Left lobe of liver (tissue), 2 donors: ENCODE results near the gene RPLP1. TPM values are rescaled to one million over a fixed set of nuclear protein-coding genes. Genes with fewer than 3 reads are reported as not detected.
A peak's percentile ranks its signal among the peaks of the same experiment; 100 is the strongest.

Experiments
- ATAC-seq: fragments of 200-7000 bp; cut with Tn5 transposase; one replicate; pipeline ENCODE4 v1.9.1; 2020; ENCODE audit warnings: mild to moderate bottlenecking, moderate library complexity
- DNase-seq: peaks from one replicate; pipeline ENCODE4 v3.0.0-alpha.2; 2020; ENCODE audit warnings: low spot score
- total RNA-seq: library from RNA; stranded (reverse); gene quantifications from one replicate; pipeline ENCODE4 v1.2.1, GENCODE V29; 2021
- donor health status: DM: no; HTN: no; CAD: no; lungs with moderate emphysema.
- donor health status: DM: no; HTN: yes; CAD: no.

The RPLP1 gene
- total RNA-seq, 1 donor from 2014 or later = 577 TPM

DNA sequence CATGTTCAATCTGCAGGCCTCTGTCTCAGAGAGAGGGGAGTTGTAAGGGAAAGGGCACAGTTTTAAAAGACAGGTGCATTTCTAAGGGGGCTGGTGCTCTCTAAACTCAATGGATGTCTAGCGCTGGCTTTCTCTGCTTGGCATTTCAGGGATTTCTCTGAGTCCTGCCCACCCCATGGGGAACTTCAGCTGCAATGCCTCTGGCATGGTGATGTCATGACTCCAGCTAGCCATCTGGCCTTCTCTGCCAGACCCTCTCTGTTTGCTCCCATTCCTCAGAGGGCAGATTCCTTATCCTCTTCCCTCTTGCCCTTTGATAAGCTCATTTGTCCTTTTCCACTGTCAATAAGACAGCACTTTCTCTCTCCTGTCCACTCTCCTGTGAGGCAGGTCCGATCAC, 40.8 kb downstream of the RPLP1 start:
- DNase-seq = peak; percentile 16
- ATAC-seq = no peak

DNA sequence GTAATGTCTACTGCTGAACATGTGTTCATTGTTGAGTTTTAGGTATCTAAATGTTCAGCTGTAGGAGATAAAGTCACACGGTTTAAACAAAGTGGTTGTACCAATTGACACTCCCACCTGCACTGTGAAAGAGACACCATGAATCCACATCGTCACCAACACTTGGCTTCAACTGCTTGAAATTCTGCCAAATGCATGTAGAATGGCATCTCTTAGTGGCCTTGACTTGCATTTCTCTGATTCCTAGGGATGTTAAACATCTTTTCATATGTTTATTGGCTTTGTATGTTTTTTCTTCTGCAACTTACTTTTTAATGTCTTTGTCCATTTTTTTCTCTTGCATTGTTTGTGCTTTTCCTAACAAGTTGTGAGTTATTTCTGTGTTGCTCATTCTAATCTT, 43.4 kb downstream of the RPLP1 start:
- ATAC-seq = no peak
- DNase-seq = no peak

DNA sequence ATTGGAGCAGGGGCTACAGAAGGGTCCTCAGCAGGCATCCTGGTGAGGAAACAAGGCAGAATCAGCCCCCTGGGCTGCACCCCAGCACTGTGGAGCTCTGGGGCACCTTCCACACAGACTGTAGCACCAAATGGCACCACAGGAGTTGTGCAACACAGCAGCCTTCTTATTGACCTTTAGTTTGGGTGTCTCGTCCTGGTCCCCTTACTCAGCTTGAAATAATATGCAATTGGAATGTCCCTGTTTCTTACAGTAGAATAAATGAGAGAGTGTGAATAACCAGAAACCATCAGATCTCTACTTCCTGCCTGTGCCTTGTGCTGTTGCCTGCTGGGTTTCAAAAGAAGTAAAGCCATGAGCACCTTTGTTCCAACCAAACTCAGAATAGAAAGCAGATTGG, 44.5 kb downstream of the RPLP1 start:
- ATAC-seq = no peak
- no peak for DNase-seq

DNA sequence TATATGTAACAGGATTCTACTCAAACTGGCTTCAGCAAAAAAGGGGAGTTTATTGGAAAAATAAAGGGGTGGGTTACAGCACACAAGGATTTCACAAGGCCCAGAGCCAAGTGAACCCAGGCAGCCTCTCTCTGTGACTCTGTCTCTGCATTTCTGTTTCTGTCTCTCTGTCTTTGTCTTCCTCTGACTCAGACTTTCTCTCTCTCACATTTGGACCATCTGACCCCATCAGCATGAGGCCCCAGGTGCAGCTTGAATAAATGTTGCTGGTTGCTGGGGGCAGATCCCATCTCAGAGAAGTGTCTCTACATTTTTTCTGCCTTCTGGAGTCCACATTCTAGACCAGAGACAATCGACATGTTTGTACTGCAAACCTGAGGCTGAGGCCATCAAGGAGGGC, 45.0 kb downstream of the RPLP1 start:
- DNase-seq (no peak), ATAC-seq (no peak)

DNA sequence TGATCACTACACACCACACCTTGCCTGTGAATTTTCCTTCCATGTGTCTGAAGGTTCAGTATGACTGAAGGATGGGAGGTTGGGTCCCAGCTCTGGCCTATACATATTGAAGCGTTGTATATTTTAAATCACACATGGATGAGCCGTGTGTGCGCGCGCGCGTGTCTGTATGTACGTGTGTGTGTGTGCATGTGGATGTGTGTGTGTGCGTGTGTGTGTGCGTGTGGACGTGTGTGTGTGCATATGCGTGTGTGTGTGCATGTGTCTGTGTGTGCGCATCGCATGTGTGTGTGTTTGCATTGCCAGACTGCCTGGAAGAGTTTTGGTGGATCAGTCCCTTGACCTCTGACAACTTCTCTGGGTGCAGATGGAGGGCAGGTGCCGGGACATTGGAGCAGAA, 45.7 kb downstream of the RPLP1 start:
- no peak for DNase-seq
- ATAC-seq = no peak

DNA sequence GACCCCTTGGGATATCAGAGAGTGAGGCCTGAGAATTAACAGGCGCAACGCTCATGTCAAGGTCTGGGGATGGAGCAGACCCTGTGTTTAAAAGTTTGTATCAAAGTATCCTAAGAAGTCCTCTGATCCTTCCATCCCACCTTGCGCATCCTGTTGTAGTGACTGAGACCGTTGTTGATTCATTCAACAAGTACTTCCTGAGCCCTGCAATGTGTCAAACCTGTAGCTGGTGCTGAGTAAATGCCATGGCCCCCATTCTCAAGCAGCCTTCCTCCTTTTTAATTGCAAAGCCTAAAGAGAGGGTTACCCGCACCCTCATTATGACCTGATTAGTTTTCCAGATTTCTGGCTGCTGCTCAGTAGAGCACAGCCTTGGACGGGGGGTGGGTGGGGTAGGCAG, 46.4 kb downstream of the RPLP1 start:
- ATAC-seq = no peak
- DNase-seq = no peak

DNA sequence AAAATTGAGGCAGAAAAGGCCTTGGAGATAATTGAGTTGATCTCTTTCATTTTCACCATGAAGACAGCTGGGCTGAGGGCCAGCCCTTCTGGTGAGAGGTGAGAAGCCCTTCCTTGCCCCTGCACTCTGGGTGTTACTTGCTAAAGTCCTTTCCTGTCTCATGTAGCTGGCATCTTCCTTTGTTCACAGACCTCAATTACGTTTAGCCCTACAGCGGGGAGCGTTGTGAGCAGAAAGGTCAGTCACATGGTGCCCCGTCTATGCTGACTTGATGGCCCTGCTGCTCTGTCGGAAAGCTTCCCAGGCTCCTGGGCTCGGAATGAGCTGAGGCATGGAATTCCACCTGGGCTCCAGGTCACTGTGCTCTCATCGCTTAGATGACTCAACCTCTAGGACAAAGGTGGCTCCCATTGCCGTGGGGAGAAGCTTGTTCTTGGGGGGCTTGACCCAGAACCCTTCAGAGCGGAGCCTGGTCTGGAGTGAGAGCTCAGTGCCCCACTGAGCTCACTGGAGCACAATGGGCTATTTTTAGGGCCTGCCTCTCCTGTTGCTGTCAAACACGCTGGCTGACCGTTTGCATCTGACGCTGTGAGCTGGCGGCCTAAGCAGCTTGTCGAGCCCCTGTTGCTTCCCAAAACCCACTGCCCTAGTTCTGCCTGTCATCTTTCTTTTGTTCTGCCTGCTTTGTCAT, 47.0 kb downstream of the RPLP1 start:
- DNase-seq (no peak), ATAC-seq (no peak)

DNA sequence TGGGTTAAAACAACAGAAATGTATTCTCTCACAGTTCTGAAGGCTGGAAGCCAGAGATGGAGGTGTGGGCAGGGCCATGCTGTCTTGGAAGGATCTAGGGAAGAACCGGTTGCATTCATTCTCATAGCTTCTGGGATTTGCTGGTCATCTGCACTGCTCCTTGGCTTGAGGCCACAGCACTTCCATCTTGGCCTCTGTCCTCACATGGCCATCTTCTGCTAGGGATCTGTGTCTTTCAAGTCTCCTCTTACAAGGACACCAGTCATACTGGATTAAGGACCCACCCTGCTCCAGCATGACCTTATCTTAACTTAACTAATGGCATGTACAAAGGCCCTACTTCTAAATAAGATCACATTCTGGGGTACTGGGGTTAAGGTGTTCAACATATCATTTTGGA, 47.7 kb downstream of the RPLP1 start:
- DNase-seq (no peak), ATAC-seq (no peak)

DNA sequence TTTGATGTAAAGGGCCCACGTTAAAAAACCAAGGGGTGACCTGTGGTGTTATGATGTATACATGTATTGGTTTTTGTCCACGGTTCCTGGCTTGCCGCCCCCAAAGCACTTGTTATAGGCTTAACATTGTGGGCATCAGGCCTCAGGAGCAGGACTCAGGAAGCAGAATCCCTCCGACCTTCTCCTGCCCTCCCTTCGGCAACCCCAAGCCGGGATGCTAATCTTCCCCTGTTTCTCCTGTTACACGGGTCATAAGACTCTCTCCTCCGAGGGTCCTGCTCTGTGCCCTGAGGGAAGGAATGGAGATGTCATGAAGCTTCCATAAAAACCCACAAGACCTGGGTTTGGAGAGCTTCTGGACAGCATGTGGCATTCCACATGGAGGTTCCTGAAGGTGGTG, 48.8 kb downstream of the RPLP1 start:
- DNase-seq (no peak), ATAC-seq (no peak)

DNA sequence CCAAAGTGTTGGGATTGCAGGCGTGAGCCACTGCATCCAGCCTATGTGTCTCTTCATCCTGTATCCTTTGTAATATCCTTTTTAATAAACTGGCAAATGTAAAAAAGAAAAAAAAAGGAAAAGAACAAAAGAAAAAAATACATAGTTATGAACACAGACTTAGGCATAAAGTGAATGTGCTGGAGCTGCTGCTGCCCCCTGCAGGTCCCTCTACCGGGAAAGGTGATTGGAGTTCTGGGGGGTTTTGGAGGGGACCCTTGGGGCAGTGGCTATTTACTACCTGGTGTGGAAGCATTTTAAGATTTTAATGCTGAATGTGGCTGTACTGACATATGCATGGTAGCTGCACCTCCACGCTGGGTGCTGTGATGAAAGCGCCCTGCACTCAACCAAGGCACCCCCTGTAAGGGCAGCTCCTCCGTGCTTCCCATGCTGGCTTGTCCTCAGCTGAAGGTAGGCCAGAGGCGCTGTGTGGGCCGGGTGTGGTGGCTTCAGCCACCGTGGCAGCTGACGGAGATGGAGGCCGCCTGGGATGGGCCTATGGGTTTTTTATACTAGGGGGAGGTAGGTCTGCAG, 49.9 kb downstream of the RPLP1 start:
- ATAC-seq (no peak), DNase-seq (no peak)

DNA sequence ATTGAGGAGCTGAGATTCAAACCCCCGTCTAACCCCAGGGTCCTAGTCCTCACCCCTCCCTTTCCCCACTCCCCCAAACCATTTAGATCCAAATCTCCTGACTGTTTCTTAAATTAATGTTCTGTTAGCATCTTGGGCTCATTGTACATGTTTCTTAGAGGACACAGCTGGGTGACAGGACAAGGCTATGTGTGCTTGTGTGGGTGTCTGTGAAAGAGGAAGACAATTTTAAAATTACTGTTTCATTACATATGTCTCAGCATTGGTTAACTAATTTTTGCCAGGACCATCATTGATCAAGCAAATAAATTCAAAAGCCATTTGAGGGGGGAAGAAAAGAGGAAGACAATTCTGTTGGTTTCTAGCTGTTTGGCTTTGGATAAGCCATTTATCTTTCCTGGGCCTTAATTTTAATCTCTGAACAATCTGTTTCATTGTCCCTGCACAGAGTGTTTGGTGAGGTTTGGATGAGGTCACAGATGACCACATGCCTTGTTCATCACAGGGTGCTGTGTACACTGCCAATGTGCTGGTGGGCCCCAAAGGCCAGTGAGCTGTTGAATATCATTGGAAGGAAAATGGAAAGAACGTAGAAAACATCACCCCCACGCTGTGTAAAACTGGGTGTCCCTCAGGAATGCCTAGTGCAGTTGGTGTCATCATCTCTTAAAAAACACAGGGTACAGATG, 51.9 kb downstream of the RPLP1 start:
- no peak for DNase-seq
- ATAC-seq = no peak

Other genes starting within 250 kb of the RPLP1 start
- gene PAQR5, start 153.9 kb upstream of the RPLP1 start, total RNA-seq = 0.50 TPM
- gene KIF23, start 38.5 kb upstream of the RPLP1 start, total RNA-seq = 0.86 TPM